IMR-90 (cell line): ENCODE results near the gene DCC. TPM values are rescaled to one million over a fixed set of nuclear protein-coding genes. Genes with fewer than 3 reads are reported as not detected.

Experiments
- ATAC-seq: fragments of 200-7000 bp; cut with Tn5 transposase; 2 replicates; pipeline ENCODE4 v1.9.1; 2020; ENCODE audit warnings: low read depth, mild to moderate bottlenecking, moderate library complexity
- BruUV-seq: library from RNA; stranded (reverse); fragments of 400-500 nt; replicated peaks from 2 replicates; lab custom pipeline; 2021; lab: Mats Ljungman, UMichigan
- CTCF ChIA-PET: fragments of 300-600 bp; formaldehyde crosslinking; extraction: SDS; loops from one replicate; lab custom pipeline; 2021; ENCODE audit warnings: antibody characterized with exemption; lab: Yijun Ruan, JAX
- POLR2A ChIA-PET: fragments of 300-600 bp; sonication (Branson Sonifier 250); formaldehyde crosslinking; loops from one replicate; lab custom pipeline; 2022; ENCODE audit warnings: antibody characterized with exemption; ENCODE audit not compliant: unreplicated experiment; lab: Charles Lee
- DNase-seq: peaks from one replicate; pipeline ENCODE4 v3.0.0; 2013
- H2AFZ ChIP-seq: replicated peaks from 2 replicates; pipeline ENCODE3; 2013; ENCODE audit warnings: low read length, mild to moderate bottlenecking; ENCODE audit not compliant: poor library complexity
- H2AK5ac ChIP-seq: 2 replicates; pipeline ENCODE4 v1.6.1; 2013; ENCODE audit warnings: low read depth, low read length, inconsistent platforms
- H2AK9ac ChIP-seq: replicated peaks from 2 replicates; pipeline ENCODE3; 2013; ENCODE audit warnings: mild to moderate bottlenecking, low read depth, low read length, moderate library complexity; ENCODE audit not compliant: poor library complexity
- H2BK120ac ChIP-seq: 2 replicates; pipeline ENCODE4 v1.6.1; 2013; ENCODE audit warnings: low read depth, low read length, inconsistent platforms
- H2BK15ac ChIP-seq: 3 replicates; pipeline ENCODE4 v1.6.1; 2013; ENCODE audit warnings: low read depth, low read length, inconsistent platforms
- H2BK20ac ChIP-seq: 2 replicates; pipeline ENCODE4 v1.6.1; 2013; ENCODE audit warnings: low read depth, mild to moderate bottlenecking, inconsistent platforms, low read length, moderate library complexity
- H2BK5ac ChIP-seq: 2 replicates; pipeline ENCODE4 v1.6.1; 2013; ENCODE audit warnings: mild to moderate bottlenecking, low read depth, low read length, inconsistent platforms; ENCODE audit not compliant: poor library complexity, severe bottlenecking
- H3K14ac ChIP-seq: replicated peaks from 2 replicates; pipeline ENCODE4 v1.6.1; 2013; ENCODE audit warnings: low read depth, low read length, inconsistent platforms
- H3K18ac ChIP-seq: 2 replicates; pipeline ENCODE4 v1.6.1; 2013; ENCODE audit warnings: low read depth, low read length, control low read depth
- H3K23ac ChIP-seq: 2 replicates; pipeline ENCODE4 v1.6.1; 2013; ENCODE audit warnings: low read depth, low read length, inconsistent platforms
- H3K27ac ChIP-seq: 2 replicates; pipeline ENCODE4 v1.5.1; 2013; ENCODE audit warnings: mild to moderate bottlenecking, control low read depth, low read length; ENCODE audit not compliant: insufficient read depth
- H3K27me3 ChIP-seq: 2 replicates; pipeline ENCODE4 v1.6.1; 2013; ENCODE audit warnings: low read length; ENCODE audit not compliant: control insufficient read depth, insufficient read depth
- H3K36me3 ChIP-seq: 2 replicates; pipeline ENCODE4 v1.6.1; 2013; ENCODE audit warnings: low read length, mixed read lengths; ENCODE audit not compliant: control insufficient read depth, insufficient read depth
- H3K4ac ChIP-seq: 2 replicates; pipeline ENCODE4 v1.6.1; 2013; ENCODE audit warnings: low read depth, low read length, inconsistent platforms
- H3K4me1 ChIP-seq: 2 replicates; pipeline ENCODE4 v1.6.1; 2013; ENCODE audit warnings: low read length, mixed read lengths; ENCODE audit not compliant: control insufficient read depth, insufficient read depth
- H3K4me2 ChIP-seq: 2 replicates; pipeline ENCODE4 v1.6.1; 2013; ENCODE audit warnings: low read depth, mild to moderate bottlenecking, control low read depth, low read length, moderate library complexity
- H3K4me3 ChIP-seq: 2 replicates; pipeline ENCODE4 v1.5.1; 2013; ENCODE audit warnings: low read depth, mild to moderate bottlenecking, control low read depth, low read length, moderate library complexity; ENCODE audit not compliant: insufficient read depth
- H3K56ac ChIP-seq: 2 replicates; pipeline ENCODE4 v1.6.1; 2013; ENCODE audit warnings: low read length, inconsistent platforms; ENCODE audit not compliant: insufficient read depth; ENCODE audit errors: extremely low read depth
- H3K79me1 ChIP-seq, 2 experiments: 2 replicates each; pipeline ENCODE4 v1.6.1; 2013; ENCODE audit warnings: low read length in 2 of 2, inconsistent platforms in 1 of 2, low read depth in 1 of 2
- H3K9ac ChIP-seq: 2 replicates; pipeline ENCODE4 v1.6.1; 2013; ENCODE audit warnings: low read depth, low read length, control low read depth
- H3K9me1 ChIP-seq: 2 replicates; pipeline ENCODE4 v1.6.1; 2013; ENCODE audit warnings: low read length, inconsistent platforms; ENCODE audit not compliant: insufficient read depth
- H3K9me3 ChIP-seq: 2 replicates; pipeline ENCODE4 v1.6.1; 2013; ENCODE audit warnings: low read length; ENCODE audit not compliant: control insufficient read depth, insufficient read depth
- H4K20me1 ChIP-seq: 2 replicates; pipeline ENCODE4 v1.6.1; 2013; ENCODE audit warnings: low read length, inconsistent platforms; ENCODE audit not compliant: insufficient read depth
- H4K5ac ChIP-seq: 2 replicates; pipeline ENCODE4 v1.6.1; 2013; ENCODE audit warnings: mild to moderate bottlenecking, low read depth, low read length, control low read depth
- H4K8ac ChIP-seq, 2 experiments: 2 replicates each; pipeline ENCODE4 v1.6.1; 2013; ENCODE audit warnings: low read depth in 2 of 2, low read length in 2 of 2, control low read depth in 1 of 2, inconsistent platforms in 1 of 2
- H4K91ac ChIP-seq: 2 replicates; pipeline ENCODE4 v1.6.1; 2013; ENCODE audit warnings: low read depth, low read length, inconsistent platforms; ENCODE audit not compliant: insufficient read depth
- BHLHE40 ChIP-seq: fragments of 150-350 bp; IDR thresholded peaks from 2 replicates; pipeline ENCODE4 v1.6.1; 2016; ENCODE audit warnings: mild to moderate bottlenecking, low read depth, low read length
- CEBPB ChIP-seq: IDR thresholded peaks from 2 replicates; pipeline ENCODE4 v1.6.1; 2012; ENCODE audit warnings: low read depth, low read length, improper control_type of control experiment
- CHD1 ChIP-seq: IDR thresholded peaks from 2 replicates; pipeline ENCODE4 v1.6.1; 2012; ENCODE audit warnings: low read depth, low read length, improper control_type of control experiment
- CTCF ChIP-seq: conservative IDR thresholded peaks from 2 replicates; pipeline ENCODE4 v1.5.1; 2012; ENCODE audit warnings: mild to moderate bottlenecking, low read depth, low read length, improper control_type of control experiment
- ELK1 ChIP-seq: fragments of 150-350 bp; IDR thresholded peaks from 2 replicates; pipeline ENCODE4 v1.6.1; 2016; ENCODE audit warnings: low read depth, mild to moderate bottlenecking, low read length, moderate library complexity, borderline replicate concordance
- FOS ChIP-seq: fragments of 150-350 bp; IDR thresholded peaks from 2 replicates; pipeline ENCODE4 v1.6.1; 2016; ENCODE audit warnings: low read depth, low read length
- MAFK ChIP-seq: IDR thresholded peaks from 2 replicates; pipeline ENCODE4 v1.6.1; 2012; ENCODE audit warnings: low read depth, low read length, improper control_type of control experiment
- MAZ ChIP-seq: IDR thresholded peaks from 2 replicates; pipeline ENCODE4 v1.6.1; 2012; ENCODE audit warnings: low read depth, mild to moderate bottlenecking, low read length, improper control_type of control experiment, moderate library complexity, borderline replicate concordance
- MXI1 ChIP-seq: IDR thresholded peaks from 2 replicates; pipeline ENCODE4 v1.6.1; 2012; ENCODE audit warnings: low read depth, mild to moderate bottlenecking, low read length, moderate library complexity, borderline replicate concordance
- NFE2L2 ChIP-seq: fragments of 150-350 bp; IDR thresholded peaks from 2 replicates; pipeline ENCODE4 v1.6.1; 2016; ENCODE audit warnings: low read depth, mild to moderate bottlenecking, low read length
- POLR2A ChIP-seq: IDR thresholded peaks from 2 replicates; pipeline ENCODE4 v1.6.1; 2012; ENCODE audit warnings: mild to moderate bottlenecking, low read depth, low read length
- RAD21 ChIP-seq: IDR thresholded peaks from 2 replicates; pipeline ENCODE4 v1.6.1; 2012; ENCODE audit warnings: low read length, improper control_type of control experiment
- RCOR1 ChIP-seq: IDR thresholded peaks from 2 replicates; pipeline ENCODE4 v1.6.1; 2012; ENCODE audit warnings: mild to moderate bottlenecking, low read length, improper control_type of control experiment; ENCODE audit not compliant: insufficient replicate concordance
- RFX5 ChIP-seq: IDR thresholded peaks from 2 replicates; pipeline ENCODE4 v1.8.0; 2012; ENCODE audit warnings: low read depth, mild to moderate bottlenecking, low read length, moderate library complexity
- SMC3 ChIP-seq: fragments of 150-350 bp; IDR thresholded peaks from 2 replicates; pipeline ENCODE4 v1.6.1; 2016; ENCODE audit warnings: low read depth, mild to moderate bottlenecking, antibody characterized with exemption, low read length, moderate library complexity
- USF2 ChIP-seq: fragments of 150-350 bp; IDR thresholded peaks from 2 replicates; pipeline ENCODE4 v1.6.1; 2017; ENCODE audit warnings: mild to moderate bottlenecking, antibody characterized with exemption, low read length, low read depth
- WGBS, 2 experiments: methylation state at CpG; one replicate each; pipeline versions ENCODE4 v1.1.5 to v1.1.7; 2013; ENCODE audit warnings: missing lambda C conversion rate in 2 of 2; ENCODE audit not compliant: insufficient read length in 1 of 2; ENCODE audit errors: extremely low coverage in 2 of 2; 5-methylcytosine and 5-hydroxymethylcytosine counted together
- dilution Hi-C: fragments of 300-500 bp; cut with HindIII; formaldehyde crosslinking; loops from one replicate; pipeline ENCODE4 v1.14.3; 2018; ENCODE audit warnings: low sequenced_read_pairs; ENCODE audit not compliant: unreplicated experiment
- in situ Hi-C: fragments of 300-500 bp; cut with MboI; formaldehyde crosslinking; loops from 3 replicates; pipeline ENCODE4 v1.14.3; 2019; ENCODE audit warnings: low sequenced_read_pairs, inconsistent platforms, mixed read lengths
- intact Hi-C: fragments of 100-400 bp; cut with micrococcal nuclease; formaldehyde crosslinking; loops from 2 replicates; pipeline ENCODE4 v1.10.0; 2022
- polyA plus RNA-seq, 3 experiments: library from polyadenylated mRNA; depleted of rRNA; stranded (reverse); fragments of >200 nt; gene quantifications; 2 replicates each; pipeline ENCODE4 v1.2.3, GENCODE V29; 2012; ENCODE audit warnings: low replicate concordance in 1 of 3
- total RNA-seq: library from RNA; depleted of rRNA; stranded (reverse); fragments of >200 nt; gene quantifications from 2 replicates; pipeline ENCODE4 v1.2.3, GENCODE V29; 2012

The DCC gene
- total and polyA plus RNA-seq, 2 of the 4 experiments (the other 2 are of a cell fraction): 0.31 to 0.54 TPM

- DNase-seq (no peak), ATAC-seq (no peak)
- Histone ChIP-seq H3K9me3 (peaks cover 14% of the 10 kb centered on the region), H4K8ac (no peak overlapping the region), H2BK15ac (no peak overlapping the region), H3K4ac (no peak overlapping the region), H3K4me1 (no peaks in the 10 kb centered on the region), H3K36me3 (no peaks in the 10 kb centered on the region), H3K4me3 (no peak overlapping the region), H3K18ac (no peak overlapping the region), H2AK9ac (no peak overlapping the region), H3K27me3 (no peaks in the 10 kb centered on the region), H2BK5ac (no peak overlapping the region), H2BK120ac (no peak overlapping the region), H3K14ac (no peak overlapping the region), H3K27ac (no peak overlapping the region), H2AFZ (no peak overlapping the region), H3K79me1 (no peaks in the 10 kb centered on the region), H4K20me1 (no peaks in the 10 kb centered on the region), H3K4me2 (no peak overlapping the region), H3K56ac (no peak overlapping the region), H3K9me1 (no peaks in the 10 kb centered on the region), H2BK20ac (no peak overlapping the region), H4K91ac (no peak overlapping the region), H2AK5ac (no peak overlapping the region), H3K23ac (no peak overlapping the region), H3K9ac (no peak overlapping the region), H4K5ac (no peak overlapping the region)
- CTCF ChIA-PET: no interaction called here
- POLR2A ChIA-PET: no interaction called here
- in situ Hi-C loops: no loop called here
- 91% methylated on average over 11 of the region's 23 CpGs; no CpG with 5 or more reads in 1 of the 2 experiments for WGBS, 2 experiments
- BruUV-seq: no TSS peak
- TF ChIP-seq MAZ (no peak), FOS (no peak), SMC3 (no peak), RAD21 (no peak), CHD1 (no peak), USF2 (no peak), BHLHE40 (no peak), RFX5 (no peak), CTCF (no peak), NFE2L2 (no peak), MAFK (no peak), RCOR1 (no peak), MXI1 (no peak), POLR2A (no peak), ELK1 (no peak), CEBPB (no peak)
- dilution Hi-C loops: no loop called here
- intact Hi-C loops: no loop called here
Measured at GRCh38 chr18:52747869-52748268, 407.9 kb downstream of the DCC start.
